ENCODE data around the gene UBALD2.
"Not testable (repeated sequence)": the region's sequence is repeated elsewhere in the genome, so short reads cannot be mapped to it uniquely, and the experiment has no call there.

Gene UBALD2

DNA sequence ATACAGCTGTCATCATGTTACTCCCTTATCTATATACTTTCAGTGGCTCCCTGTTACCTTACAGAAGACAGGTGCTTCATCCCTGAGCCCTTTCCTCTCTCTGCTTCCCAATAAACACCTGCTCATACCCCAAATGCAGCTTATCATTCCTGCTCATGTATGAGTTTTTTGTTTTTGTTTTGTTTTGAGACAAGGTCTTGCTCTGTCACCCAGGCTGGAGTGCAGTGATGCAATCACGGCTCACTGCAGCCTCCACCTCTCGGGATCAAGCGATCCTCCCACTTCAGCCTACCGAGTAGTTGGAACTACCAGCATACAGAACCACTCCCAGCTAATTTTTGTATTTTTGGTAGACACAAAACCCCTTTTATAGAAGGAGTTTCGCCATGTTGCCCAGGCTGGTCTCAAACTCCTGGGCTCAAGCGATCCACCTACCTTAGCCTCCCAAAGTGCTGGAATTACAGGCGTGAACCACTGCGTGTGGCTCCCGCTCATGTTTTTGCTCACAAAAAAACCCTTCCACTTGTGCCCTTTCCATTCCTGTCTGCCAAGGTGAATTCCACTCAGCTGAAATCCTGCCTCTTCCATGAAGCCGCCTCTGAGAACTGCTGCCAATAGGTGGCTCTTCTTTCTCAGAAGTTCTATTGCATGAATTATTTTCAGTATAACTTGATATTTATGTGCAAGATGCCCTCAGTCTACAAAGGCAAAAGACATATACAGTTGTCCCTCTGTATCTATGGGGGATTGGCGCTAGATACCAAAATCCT is 16.9 kb upstream of the UBALD2 start:
- no peak overlapping the region for H2BK15ac ChIP-seq (replicated peaks; ENCODE audit: low read depth)
- no peak overlapping the region for H4K8ac ChIP-seq (ENCODE audit: low read depth, low read length)
- H3K36me3 ChIP-seq (ENCODE audit: control insufficient read depth, insufficient read depth, low read length), result no peaks in the 10 kb centered on the region
- no peak overlapping the region for H2BK120ac ChIP-seq (ENCODE audit: low read depth, low read length)
- H2BK5ac ChIP-seq (ENCODE audit: low read length), result no peak overlapping the region
- no peaks in the 10 kb centered on the region for H3K27me3 ChIP-seq (ENCODE audit: insufficient read depth, low read length, poor library complexity)
- H3K79me1 ChIP-seq (ENCODE audit: low read length), result no peaks in the 10 kb centered on the region
- H3K79me2 ChIP-seq (ENCODE audit: control insufficient read depth, insufficient read depth, low read length), result no peaks in the 10 kb centered on the region
- DNase-seq, result no peak
- H2AK5ac ChIP-seq (ENCODE audit: low read length), result no peak overlapping the region
- no peak overlapping the region for H3K23ac ChIP-seq (ENCODE audit: low read length)
- no peak overlapping the region for H3K27ac ChIP-seq (ENCODE audit: low read depth, low read length)
- no peak overlapping the region for H3K9ac ChIP-seq (ENCODE audit: low read length)
- no CpG with 5 or more reads among the region's 11 CpGs for WGBS (ENCODE audit: extremely low coverage, insufficient coverage, low lambda C conversion rate)
- H4K5ac ChIP-seq (ENCODE audit: low read length), result no peak overlapping the region
- no peaks in the 10 kb centered on the region for H3K4me1 ChIP-seq (ENCODE audit: control insufficient read depth, low read depth, low read length)
- H3K4ac ChIP-seq (ENCODE audit: low read depth, low read length), result no peak overlapping the region
- H3K4me2 ChIP-seq (ENCODE audit: low read length), result no peak overlapping the region
- H3K4me3 ChIP-seq (ENCODE audit: low read length), result no peak overlapping the region
- no peak overlapping the region for H3K18ac ChIP-seq (ENCODE audit: low read length)
- no peak overlapping the region for H3K56ac ChIP-seq (ENCODE audit: low read length)

- no peak overlapping the region for H2BK5ac ChIP-seq (ENCODE audit: low read length)
- H3K4me1 ChIP-seq (ENCODE audit: control insufficient read depth, low read depth, low read length), result no peaks in the 10 kb centered on the region
- no peak overlapping the region for H3K4me3 ChIP-seq (ENCODE audit: low read length)
- H4K5ac ChIP-seq (ENCODE audit: low read length), result no peak overlapping the region
- no peak overlapping the region for H2BK120ac ChIP-seq (ENCODE audit: low read depth, low read length)
- H3K36me3 ChIP-seq (ENCODE audit: control insufficient read depth, insufficient read depth, low read length), result no peaks in the 10 kb centered on the region
- H3K79me1 ChIP-seq (ENCODE audit: low read length), result no peaks in the 10 kb centered on the region
- H3K23ac ChIP-seq (ENCODE audit: low read length), result no peak overlapping the region
- H3K56ac ChIP-seq (ENCODE audit: low read length), result no peak overlapping the region
- H3K79me2 ChIP-seq (ENCODE audit: control insufficient read depth, insufficient read depth, low read length), result no peaks in the 10 kb centered on the region
- no peak overlapping the region for H3K4me2 ChIP-seq (ENCODE audit: low read length)
- H3K9ac ChIP-seq (ENCODE audit: low read length), result no peak overlapping the region
- no peak overlapping the region for H2BK15ac ChIP-seq (replicated peaks; ENCODE audit: low read depth)
- no peak for DNase-seq
- H3K18ac ChIP-seq (ENCODE audit: low read length), result no peak overlapping the region
- H2AK5ac ChIP-seq (ENCODE audit: low read length), result no peak overlapping the region
- no peak overlapping the region for H4K8ac ChIP-seq (ENCODE audit: low read depth, low read length)
- no CpG with 5 or more reads among the region's 6 CpGs for WGBS (ENCODE audit: extremely low coverage, insufficient coverage, low lambda C conversion rate)
- H3K27me3 ChIP-seq (ENCODE audit: insufficient read depth, low read length, poor library complexity), result no peaks in the 10 kb centered on the region
- no peak overlapping the region for H3K4ac ChIP-seq (ENCODE audit: low read depth, low read length)
- H3K27ac ChIP-seq (ENCODE audit: low read depth, low read length), result no peak overlapping the region
Observed at GRCh38 chr17:76250141-76250540, 15.0 kb upstream of the UBALD2 start.

DNA sequence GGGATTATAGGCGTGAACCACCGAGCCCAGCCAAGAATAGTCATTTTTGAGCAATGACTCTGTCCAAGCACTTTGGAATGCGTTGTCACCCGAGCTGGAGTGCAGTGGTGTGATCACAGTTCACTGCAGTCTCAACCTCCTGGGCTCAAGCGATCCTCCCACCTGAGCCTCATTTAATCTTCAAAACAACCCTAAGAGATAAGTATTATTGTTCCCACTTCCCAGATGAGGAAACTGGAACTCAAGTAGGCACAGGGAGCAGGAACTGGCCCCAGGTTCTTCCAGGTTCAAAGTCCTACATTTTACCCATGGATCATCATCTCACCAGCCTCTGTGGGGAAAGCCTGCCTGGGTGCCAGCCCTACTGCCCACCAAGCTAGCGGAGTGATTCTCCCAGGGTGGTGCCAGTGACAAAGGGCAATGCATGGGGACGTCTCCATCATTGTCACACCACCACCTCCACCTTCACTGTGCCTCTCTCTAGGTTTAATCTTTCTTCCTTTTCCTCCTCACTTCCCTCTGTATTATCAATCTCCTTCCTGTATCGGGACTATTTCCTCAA is 13.6 kb upstream of the UBALD2 start:
- no peaks in the 10 kb centered on the region for H3K36me3 ChIP-seq (ENCODE audit: control insufficient read depth, insufficient read depth, low read length)
- H3K4me1 ChIP-seq (ENCODE audit: control insufficient read depth, low read depth, low read length), result no peaks in the 10 kb centered on the region
- H3K18ac ChIP-seq (ENCODE audit: low read length), result no peak overlapping the region
- H3K4ac ChIP-seq (ENCODE audit: low read depth, low read length), result no peak overlapping the region
- H3K79me2 ChIP-seq (ENCODE audit: control insufficient read depth, insufficient read depth, low read length), result no peaks in the 10 kb centered on the region
- no peak overlapping the region for H2BK120ac ChIP-seq (ENCODE audit: low read depth, low read length)
- H3K79me1 ChIP-seq (ENCODE audit: low read length), result no peaks in the 10 kb centered on the region
- H3K27me3 ChIP-seq (ENCODE audit: insufficient read depth, low read length, poor library complexity), result no peaks in the 10 kb centered on the region
- no peak overlapping the region for H3K56ac ChIP-seq (ENCODE audit: low read length)
- no peak overlapping the region for H3K27ac ChIP-seq (ENCODE audit: low read depth, low read length)
- H4K5ac ChIP-seq (ENCODE audit: low read length), result no peak overlapping the region
- H4K8ac ChIP-seq (ENCODE audit: low read depth, low read length), result no peak overlapping the region
- no peak overlapping the region for H3K9ac ChIP-seq (ENCODE audit: low read length)
- no peak overlapping the region for H2BK15ac ChIP-seq (replicated peaks; ENCODE audit: low read depth)
- no peak overlapping the region for H3K4me2 ChIP-seq (ENCODE audit: low read length)
- H2AK5ac ChIP-seq (ENCODE audit: low read length), result no peak overlapping the region
- no peak overlapping the region for H2BK5ac ChIP-seq (ENCODE audit: low read length)
- H3K4me3 ChIP-seq (ENCODE audit: low read length), result no peak overlapping the region
- no CpG with 5 or more reads among the region's 8 CpGs for WGBS (ENCODE audit: extremely low coverage, insufficient coverage, low lambda C conversion rate)
- DNase-seq, result no peak
- no peak overlapping the region for H3K23ac ChIP-seq (ENCODE audit: low read length)

- H3K79me2 ChIP-seq (ENCODE audit: control insufficient read depth, insufficient read depth, low read length), result no peaks in the 10 kb centered on the region
- H3K4ac ChIP-seq (ENCODE audit: low read depth, low read length), result no peak overlapping the region
- no peaks in the 10 kb centered on the region for H3K27me3 ChIP-seq (ENCODE audit: insufficient read depth, low read length, poor library complexity)
- no peak overlapping the region for H3K56ac ChIP-seq (ENCODE audit: low read length)
- no peak overlapping the region for H3K23ac ChIP-seq (ENCODE audit: low read length)
- no peak overlapping the region for H2BK15ac ChIP-seq (replicated peaks; ENCODE audit: low read depth)
- no peak overlapping the region for H2AK5ac ChIP-seq (ENCODE audit: low read length)
- no peaks in the 10 kb centered on the region for H3K36me3 ChIP-seq (ENCODE audit: control insufficient read depth, insufficient read depth, low read length)
- H3K4me1 ChIP-seq (ENCODE audit: control insufficient read depth, low read depth, low read length), result no peaks in the 10 kb centered on the region
- H3K18ac ChIP-seq (ENCODE audit: low read length), result no peak overlapping the region
- no peak overlapping the region for H2BK120ac ChIP-seq (ENCODE audit: low read depth, low read length)
- no peak for DNase-seq
- H3K4me2 ChIP-seq (ENCODE audit: low read length), result no peak overlapping the region
- no peak overlapping the region for H3K9ac ChIP-seq (ENCODE audit: low read length)
- no CpG with 5 or more reads among the region's 11 CpGs for WGBS (ENCODE audit: extremely low coverage, insufficient coverage, low lambda C conversion rate)
- H3K79me1 ChIP-seq (ENCODE audit: low read length), result no peaks in the 10 kb centered on the region
- no peak overlapping the region for H4K8ac ChIP-seq (ENCODE audit: low read depth, low read length)
- H3K4me3 ChIP-seq (ENCODE audit: low read length), result no peak overlapping the region
- no peak overlapping the region for H4K5ac ChIP-seq (ENCODE audit: low read length)
- no peak overlapping the region for H3K27ac ChIP-seq (ENCODE audit: low read depth, low read length)
- H2BK5ac ChIP-seq (ENCODE audit: low read length), result no peak overlapping the region
Observed at GRCh38 chr17:76252040-76252954, 12.9 kb upstream of the UBALD2 start.

DNA sequence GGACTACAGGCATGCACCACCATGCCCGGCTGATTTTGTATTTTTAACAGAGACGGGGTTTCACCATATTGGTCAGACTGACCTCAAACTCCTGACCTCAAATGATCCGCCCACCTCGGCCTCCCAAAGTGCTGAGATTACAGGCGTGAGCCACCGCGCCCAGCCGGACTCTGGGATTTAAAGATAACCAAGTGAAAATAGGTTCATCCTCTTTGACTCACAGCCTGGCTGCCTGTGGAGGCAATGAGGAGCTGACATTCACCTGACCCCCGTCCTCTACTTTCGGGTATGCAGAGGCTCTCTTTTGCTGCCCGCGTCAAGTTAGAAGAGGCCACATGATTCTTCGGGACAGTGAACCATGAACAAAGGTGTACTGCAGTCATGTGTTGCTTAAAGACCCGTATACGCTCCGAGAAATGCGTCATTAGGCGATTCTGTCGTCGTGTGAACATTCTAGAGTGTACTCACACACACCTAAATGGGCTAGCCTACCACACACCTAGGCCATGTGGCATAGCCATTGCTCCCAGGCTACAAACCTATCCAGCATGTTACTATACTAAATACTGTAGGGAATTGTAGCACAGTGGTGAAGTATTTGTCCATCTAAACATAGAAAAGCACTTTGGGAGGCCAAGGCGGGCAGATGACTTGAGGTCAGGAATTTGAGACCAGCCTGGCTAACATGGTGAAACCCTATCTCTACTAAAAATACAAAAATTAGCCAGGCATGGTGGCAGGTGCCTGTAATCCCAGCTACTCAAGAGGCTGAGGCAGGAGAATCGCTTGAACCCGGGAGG is 12.0 kb upstream of the UBALD2 start:
- not testable (repeated sequence) for H3K27ac ChIP-seq (ENCODE audit: low read depth, low read length)

More for the DNA sequence above, 12.0 kb upstream of the UBALD2 start:
- H3K27me3 ChIP-seq (ENCODE audit: insufficient read depth, low read length, poor library complexity); H3K23ac ChIP-seq (ENCODE audit: low read length); DNase-seq; H2AK5ac ChIP-seq (ENCODE audit: low read length); H3K79me2 ChIP-seq (ENCODE audit: control insufficient read depth, insufficient read depth, low read length); H2BK5ac ChIP-seq (ENCODE audit: low read length); H3K4me1 ChIP-seq (ENCODE audit: control insufficient read depth, low read depth, low read length); H2BK15ac ChIP-seq (replicated peaks; ENCODE audit: low read depth); H3K18ac ChIP-seq (ENCODE audit: low read length); H2BK120ac ChIP-seq (ENCODE audit: low read depth, low read length); H3K79me1 ChIP-seq (ENCODE audit: low read length); H3K56ac ChIP-seq (ENCODE audit: low read length); H3K36me3 ChIP-seq (ENCODE audit: control insufficient read depth, insufficient read depth, low read length); H4K5ac ChIP-seq (ENCODE audit: low read length); H3K9ac ChIP-seq (ENCODE audit: low read length); H3K4me2 ChIP-seq (ENCODE audit: low read length); H4K8ac ChIP-seq (ENCODE audit: low read depth, low read length); H3K4ac ChIP-seq (ENCODE audit: low read depth, low read length); H3K4me3 ChIP-seq (ENCODE audit: low read length): not testable (repeated sequence)
- no CpG with 5 or more reads among the region's 23 CpGs for WGBS (ENCODE audit: extremely low coverage, insufficient coverage, low lambda C conversion rate)
